Measurements from ENCODE around the gene KHSRP.

- TF ChIP-seq CTCF (IDR thresholded peaks at IDR 0.05), result no peak
- TF ChIP-seq EZH2 (IDR thresholded peaks at IDR 0.05; ENCODE audit: borderline replicate concordance, insufficient read depth, low read depth, low read length, poor library complexity, severe bottlenecking), result no peak
These were observed 31.3 kb upstream of the KHSRP start for GRCh38 chr19:6455924-6456323.
